PFSK-1 (cell line): ENCODE results near the gene SLC9A8.

Experiments
- FOXP2 ChIP-seq: optimal IDR thresholded peaks from 2 replicates; pipeline ENCODE3; 2011; ENCODE audit warnings: borderline replicate concordance, control low read depth, inconsistent platforms; ENCODE audit not compliant: insufficient read depth; ENCODE audit errors: extremely low read length, extremely low read depth
- POLR2AphosphoS5 ChIP-seq: IDR thresholded peaks from 2 replicates; pipeline ENCODE4 v1.6.1; 2012; ENCODE audit warnings: low read depth, mild to moderate bottlenecking, control low read depth, low read length, moderate library complexity
- TF ChIP-seq, protein P1 (sequence below), 2 experiments: IDR thresholded peaks; 2 replicates each; pipeline versions ENCODE4 v1.6.1 to v1.8.0; 2011 to 2012; ENCODE audit warnings: low read depth in 2 of 2, low read length in 2 of 2, control low read depth in 1 of 2, inconsistent platforms in 1 of 2, mild to moderate bottlenecking in 1 of 2, moderate library complexity in 1 of 2; ENCODE audit not compliant: insufficient read depth in 1 of 2

DNA sequence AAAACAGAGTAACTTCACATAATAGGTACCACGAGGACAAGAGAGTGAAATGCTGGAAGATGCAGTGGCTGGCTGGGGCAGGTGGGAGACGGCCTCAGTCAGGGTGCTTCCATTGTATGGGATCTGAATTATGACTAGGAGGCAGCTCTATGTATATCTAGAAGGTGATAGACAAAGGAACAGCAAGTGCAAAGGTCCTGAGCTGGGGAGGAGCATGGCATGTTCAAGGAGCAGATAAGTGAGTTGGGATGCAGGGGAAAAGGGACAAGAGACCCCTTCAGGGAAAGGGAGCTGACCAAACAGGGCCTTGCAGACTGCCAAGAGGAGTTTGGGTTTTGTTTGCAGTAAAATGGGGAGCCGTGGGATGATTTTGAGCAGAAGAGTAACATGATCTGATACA, 8.3 kb upstream of the SLC9A8 start:
- TF ChIP-seq, protein P1, sequence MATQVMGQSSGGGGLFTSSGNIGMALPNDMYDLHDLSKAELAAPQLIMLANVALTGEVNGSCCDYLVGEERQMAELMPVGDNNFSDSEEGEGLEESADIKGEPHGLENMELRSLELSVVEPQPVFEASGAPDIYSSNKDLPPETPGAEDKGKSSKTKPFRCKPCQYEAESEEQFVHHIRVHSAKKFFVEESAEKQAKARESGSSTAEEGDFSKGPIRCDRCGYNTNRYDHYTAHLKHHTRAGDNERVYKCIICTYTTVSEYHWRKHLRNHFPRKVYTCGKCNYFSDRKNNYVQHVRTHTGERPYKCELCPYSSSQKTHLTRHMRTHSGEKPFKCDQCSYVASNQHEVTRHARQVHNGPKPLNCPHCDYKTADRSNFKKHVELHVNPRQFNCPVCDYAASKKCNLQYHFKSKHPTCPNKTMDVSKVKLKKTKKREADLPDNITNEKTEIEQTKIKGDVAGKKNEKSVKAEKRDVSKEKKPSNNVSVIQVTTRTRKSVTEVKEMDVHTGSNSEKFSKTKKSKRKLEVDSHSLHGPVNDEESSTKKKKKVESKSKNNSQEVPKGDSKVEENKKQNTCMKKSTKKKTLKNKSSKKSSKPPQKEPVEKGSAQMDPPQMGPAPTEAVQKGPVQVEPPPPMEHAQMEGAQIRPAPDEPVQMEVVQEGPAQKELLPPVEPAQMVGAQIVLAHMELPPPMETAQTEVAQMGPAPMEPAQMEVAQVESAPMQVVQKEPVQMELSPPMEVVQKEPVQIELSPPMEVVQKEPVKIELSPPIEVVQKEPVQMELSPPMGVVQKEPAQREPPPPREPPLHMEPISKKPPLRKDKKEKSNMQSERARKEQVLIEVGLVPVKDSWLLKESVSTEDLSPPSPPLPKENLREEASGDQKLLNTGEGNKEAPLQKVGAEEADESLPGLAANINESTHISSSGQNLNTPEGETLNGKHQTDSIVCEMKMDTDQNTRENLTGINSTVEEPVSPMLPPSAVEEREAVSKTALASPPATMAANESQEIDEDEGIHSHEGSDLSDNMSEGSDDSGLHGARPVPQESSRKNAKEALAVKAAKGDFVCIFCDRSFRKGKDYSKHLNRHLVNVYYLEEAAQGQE (IDR thresholded peaks at IDR 0.05; ENCODE audit: insufficient read depth in 1 of 2, low read depth in 2 of 2, low read length in 2 of 2) = no peak
- TF ChIP-seq POLR2AphosphoS5 (no peak), FOXP2 (no peak)
